HG03460 (cell line): ENCODE measurements around the gene SPHKAP.
"Not testable (repeated sequence)": the region's sequence is repeated elsewhere in the genome, so short reads cannot be mapped to it uniquely, and the experiment has no call there.

Experiments used
- ATAC-seq: cut with Tn5 transposase; IDR thresholded peaks from one replicate; pipeline ENCODE4 v1.9.1; 2021; ENCODE audit not compliant: unreplicated experiment

SPHKAP gene

DNA sequence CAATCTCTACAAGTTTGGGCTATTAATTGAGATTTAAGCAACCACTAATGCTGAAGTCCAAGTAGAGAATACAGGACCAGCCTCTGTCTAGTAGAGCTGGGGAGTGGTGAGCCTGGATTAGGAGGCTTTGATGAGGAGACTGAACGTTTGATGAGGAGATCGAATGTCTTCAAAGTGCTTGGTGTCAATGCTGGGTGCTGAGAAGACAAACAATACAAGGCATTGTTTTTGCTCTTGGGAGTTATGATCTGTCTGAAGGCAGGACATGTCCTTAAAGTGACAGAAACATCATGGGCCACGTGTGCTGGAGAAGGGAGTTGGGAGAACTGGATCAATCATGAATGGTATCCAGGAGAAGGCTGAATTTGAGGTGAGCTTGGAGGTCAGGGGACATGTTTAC, 143.6 kb downstream of the SPHKAP start:
- no peak for ATAC-seq

DNA sequence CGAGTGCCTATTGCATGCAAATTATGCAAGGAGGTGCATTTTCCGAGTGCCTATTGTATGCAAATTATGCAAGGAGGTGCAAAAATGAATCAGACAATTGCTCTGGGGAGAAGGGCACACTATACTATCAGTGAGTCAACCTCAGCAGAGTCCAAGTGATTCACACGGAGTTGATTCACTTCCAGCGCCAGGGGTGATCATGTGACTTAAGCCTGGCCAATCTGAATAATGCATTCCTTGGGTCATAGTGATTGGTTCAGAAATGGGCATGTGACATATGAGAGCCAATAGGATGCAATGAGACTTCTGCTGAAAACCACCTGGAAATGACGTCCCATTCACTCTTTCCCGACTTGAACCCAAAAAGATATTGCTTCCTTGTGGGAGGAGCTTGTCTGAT, 157.9 kb downstream of the SPHKAP start:
- ATAC-seq = no peak

DNA sequence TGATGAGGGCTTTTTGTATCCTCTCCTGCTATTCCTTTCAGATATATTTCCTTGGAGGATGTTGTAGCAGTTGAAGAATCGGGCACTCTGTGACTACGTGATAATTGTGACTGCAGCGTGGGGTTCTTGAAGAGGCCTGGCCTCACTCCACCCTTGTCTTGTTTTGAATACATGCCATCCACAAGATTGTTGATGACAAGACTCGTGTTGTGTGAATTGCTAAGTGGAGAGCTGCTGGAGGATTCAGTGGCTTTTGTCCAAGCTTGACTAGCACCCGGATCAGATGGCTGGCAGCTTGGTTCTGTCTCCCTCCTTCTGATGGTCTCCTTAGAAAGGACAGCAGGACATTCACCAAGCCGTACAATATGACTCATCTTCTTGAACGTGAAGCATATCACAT, 163.2 kb downstream of the SPHKAP start:
- no peak for ATAC-seq

DNA sequence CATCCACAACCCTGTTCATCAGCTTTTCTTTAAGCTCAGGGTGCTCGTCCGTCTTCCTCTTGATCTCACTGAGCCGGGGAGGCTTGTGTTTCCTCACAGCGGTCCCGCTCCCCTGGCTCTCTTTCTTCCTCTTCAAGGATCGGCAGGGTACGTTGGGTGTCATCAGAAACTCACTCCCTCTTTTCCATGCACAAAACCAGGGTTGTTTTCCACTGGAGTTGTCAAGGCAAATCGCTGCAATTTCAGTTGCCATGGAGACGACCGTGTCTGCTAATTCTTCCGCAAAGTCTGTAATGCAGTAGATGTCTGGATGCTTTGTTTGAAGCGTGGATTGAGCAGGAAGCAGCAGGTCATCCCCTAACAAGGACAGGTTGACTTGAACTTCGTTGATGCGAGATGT, 163.7 kb downstream of the SPHKAP start:
- no peak for ATAC-seq

DNA sequence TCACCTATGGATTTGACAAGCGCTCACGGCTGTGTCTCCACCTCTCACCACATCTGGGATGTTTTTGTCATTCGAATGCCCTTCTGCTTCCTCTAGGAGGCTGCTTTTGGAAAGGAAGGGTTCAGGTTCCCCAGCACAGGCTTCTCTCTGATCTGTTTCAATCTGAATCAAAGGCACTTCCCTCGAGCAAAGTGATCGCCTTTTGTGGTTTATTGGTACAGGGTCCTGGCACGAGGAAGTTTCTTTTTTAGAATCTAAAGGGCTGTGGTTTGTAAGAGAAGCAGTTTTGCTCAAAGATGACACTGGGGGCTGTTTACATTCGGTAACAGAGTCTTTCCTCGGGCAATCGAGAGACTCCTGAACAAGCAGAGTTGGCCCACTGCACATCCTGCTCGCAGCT, 165.1 kb downstream of the SPHKAP start:
- no peak for ATAC-seq

DNA sequence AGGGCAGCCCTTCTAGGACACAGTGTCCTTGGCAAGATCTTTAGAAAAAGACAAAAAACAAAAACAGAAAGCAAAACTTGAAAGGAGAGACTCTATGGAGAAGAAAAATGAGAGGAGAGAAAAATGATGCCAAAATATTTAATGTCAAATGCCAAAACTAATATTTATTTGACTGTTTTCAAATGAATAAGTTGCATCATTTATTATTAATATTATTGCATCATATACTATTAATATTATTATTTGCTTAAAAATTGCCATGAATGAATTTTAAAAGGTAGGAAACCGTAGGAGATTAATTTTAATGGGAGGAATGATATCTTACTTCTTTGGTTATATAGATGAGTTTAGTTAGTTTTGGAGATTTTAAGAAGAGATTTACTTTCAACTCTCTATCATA, 165.7 kb downstream of the SPHKAP start:
- no peak for ATAC-seq

DNA sequence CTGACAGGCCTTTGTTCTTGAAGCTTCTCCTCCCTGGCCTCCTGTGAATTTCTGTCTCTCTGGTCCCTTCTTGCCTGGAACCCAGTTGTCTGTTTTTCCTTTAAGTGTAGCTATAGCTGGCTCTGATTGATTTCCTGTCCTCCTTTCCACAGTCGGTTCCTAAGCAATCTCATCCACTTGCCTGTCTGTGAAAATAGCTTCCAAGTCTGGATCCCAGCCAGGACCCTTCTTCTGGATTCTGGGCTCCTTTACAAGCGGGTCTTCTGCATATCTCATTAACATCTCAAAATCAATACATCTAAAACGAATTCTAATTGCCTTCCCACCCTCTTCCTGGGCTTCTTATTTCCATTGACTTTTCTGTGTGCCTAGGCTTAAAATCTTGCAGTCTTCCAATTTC, 185.1 kb downstream of the SPHKAP start:
- ATAC-seq = no peak

DNA sequence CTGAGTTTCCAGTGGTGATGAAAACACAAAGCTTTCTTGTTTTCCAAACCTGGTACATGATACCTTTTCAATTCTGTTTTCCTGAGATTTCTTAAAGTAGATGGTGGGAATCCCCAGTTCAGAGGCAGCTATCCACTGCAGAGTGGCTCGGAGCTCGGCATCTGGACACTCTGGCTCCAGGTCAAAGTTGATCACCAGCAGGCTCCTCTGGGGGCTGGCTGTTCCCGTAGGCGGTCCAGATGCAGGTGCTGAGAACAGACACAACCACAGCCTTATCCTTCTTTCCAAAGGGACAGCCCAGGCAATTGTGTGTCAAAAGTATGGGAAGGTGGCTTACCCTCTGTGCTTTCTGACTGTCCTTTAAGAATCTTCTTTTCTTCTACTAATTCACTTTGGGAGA, 190.6 kb downstream of the SPHKAP start:
- no peak for ATAC-seq

DNA sequence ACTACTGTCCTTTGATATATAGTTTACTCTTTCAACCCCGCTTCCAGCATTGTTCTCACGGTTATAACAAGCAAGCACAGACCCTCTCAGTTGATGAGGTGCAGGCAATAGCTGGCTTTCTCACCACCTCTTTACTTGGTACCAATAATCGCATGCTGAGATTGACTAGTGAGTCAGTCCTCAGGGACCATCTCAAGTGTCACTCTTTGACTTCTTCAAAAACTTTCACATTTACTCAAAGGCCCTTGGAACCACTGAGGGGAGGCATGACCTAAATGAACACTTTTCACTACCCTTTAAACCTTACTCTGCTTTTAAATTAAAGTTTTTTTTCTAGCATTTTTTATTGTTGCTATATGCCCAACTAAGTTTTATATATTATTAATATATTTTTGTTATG, 208.2 kb downstream of the SPHKAP start:
- ATAC-seq = no peak

DNA sequence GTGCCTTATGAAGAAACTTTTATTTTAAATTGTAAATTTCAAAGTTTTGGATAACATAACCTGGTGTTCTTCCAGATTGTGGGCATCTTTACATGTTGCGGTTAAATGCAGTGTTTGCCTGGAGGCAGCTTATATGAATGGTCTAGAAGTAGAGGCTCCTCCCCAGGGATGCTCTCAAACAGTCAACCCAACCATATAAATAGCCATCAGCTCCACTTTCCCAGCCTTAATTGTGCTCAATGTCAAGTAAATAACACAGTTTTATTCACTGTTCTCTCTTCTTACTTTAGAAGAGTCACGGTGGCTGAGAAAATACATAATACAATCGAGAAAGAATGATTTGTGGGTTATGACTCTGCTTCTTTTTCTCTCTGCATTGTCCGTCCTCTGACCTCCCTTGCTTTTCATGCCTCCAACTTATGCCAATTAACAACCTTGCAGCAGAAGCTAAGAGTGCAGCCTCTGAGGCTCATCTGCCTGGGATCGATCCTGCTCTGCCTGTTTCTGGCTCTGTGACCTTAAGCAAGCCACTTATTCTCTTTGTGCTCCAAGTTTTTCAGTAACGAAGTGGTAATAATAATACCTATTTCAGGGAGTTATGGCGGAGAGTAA, 209.8 kb downstream of the SPHKAP start:
- no peak for ATAC-seq

DNA sequence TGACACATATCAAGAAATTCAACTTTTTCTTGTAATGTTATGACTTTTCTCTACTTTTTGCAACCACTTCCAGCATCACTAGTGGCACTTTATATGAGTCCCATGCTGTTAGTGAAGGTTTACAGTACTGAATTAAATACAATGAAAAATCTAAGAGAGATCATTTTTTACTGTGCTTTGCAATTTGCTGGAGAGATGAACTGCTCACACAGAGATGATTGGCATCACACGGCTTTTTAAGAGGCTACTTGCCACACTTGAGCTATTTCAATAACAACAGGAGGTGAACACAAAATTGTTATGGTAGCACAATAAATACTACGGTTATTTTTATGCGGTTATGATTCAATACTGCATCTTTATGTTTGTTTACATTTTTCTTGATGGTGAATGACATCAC, 221.2 kb downstream of the SPHKAP start:
- no peak for ATAC-seq

DNA sequence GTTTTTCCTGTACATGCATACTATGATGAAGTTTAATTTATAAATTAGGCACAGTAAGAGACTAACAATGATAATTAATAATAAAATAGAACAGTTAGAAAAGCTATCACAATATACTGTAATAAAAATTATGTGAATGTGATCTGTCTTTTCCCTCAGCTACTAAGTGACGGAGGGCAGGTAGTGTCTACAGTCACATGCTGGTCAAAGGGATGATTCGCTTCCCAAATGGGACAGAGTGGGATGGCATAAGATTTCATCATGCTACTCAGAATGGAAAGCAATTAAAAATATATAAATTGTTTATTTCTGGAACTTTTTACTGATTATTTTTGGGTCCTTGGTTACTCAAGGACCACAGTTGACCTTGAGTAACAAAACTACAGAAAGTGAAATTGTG, 238.5 kb downstream of the SPHKAP start:
- no peak for ATAC-seq

DNA sequence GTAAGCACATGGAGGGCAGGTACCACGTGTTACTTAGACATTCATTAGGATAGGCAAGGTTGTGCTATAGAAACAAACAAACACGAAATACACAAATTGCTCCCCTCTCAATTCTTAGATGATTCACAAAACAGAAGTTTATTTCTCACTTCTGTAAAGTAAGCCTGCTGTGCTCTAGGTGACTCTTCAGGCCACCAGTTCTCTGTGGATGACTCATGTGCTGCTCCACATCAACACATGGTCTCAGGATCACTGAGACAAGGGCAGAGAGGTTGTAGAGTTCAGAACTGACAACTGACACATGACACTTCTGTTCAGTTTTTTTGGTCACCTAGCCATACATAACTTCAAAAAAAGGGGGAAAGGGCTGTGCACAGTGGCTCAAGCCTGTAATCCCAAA, 239.5 kb downstream of the SPHKAP start:
- ATAC-seq = no peak

DNA sequence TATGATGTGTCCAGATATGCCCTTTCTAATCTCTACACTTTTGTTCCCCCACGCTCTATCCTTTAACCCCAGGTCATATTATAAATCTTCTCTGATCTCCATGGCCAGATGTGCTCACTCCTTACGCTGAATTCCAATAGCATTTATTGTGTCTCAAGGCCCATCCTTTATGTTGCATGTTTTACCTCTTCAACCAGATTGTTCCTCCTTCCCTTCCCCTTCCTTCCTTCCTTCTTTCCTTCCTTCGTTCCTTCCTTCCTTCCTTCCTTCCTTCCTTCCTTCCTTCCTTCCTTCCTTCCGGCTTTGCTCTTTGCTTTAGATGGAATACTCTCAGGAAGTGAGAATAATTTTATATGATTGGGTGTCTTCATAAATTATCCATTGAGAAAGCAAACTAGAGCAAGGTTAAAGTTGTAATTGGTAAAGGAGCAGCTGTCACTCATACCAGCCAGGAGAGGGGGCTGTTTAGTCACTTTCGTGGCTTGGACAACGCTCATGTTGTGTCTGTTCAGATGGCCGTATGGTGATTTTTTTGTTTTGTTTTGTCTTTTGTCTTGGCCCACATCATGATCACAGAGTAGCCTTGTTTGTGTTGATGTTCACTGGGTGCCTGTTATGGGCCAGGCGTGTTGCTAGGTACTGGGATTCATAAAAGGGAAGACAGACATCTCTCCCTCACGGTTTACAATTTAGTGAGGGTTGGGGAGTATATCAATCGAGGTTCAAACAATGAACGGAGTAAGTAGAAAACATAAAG, 242.0 kb downstream of the SPHKAP start:
- no peak for ATAC-seq

DNA sequence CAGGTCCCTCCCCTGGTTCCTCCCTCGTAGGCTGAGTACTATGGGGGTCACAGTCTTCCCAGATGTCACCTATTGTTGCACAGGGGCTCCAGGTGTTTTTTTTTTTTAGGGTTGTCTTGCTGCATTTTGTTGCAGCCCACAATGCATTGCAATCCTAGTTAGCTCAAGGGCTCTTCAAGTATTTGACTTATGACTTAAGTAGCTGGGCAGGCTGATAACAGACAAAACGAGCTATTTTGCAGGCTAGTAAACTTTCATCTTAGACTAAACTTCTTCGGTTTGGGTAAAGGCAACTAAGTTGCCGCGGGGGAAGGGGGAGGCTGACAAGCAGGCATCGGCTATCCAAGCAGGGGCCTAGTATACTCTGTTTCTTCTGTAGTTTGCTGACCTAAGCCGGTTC, 245.2 kb downstream of the SPHKAP start:
- not testable (repeated sequence) for ATAC-seq

DNA sequence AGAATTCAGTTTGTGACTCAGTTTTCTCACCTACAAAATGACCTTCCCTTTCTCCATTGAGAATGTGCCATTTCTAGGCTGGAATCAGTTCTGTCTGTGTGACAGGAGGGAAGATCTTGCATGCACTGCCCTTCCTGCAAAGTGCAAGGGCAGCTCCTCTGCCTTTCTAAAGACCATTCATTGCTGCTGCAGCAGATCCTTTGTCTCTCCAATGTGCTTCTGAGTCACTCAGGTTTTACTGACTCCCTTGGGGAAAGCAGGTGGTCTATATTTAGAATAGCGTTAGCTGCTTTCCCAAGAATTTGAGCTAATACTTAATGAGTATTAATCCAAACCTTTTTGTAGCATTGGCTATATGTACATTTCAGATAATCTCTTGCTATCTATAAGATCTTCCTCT, 247.6 kb downstream of the SPHKAP start:
- ATAC-seq = no peak

DNA sequence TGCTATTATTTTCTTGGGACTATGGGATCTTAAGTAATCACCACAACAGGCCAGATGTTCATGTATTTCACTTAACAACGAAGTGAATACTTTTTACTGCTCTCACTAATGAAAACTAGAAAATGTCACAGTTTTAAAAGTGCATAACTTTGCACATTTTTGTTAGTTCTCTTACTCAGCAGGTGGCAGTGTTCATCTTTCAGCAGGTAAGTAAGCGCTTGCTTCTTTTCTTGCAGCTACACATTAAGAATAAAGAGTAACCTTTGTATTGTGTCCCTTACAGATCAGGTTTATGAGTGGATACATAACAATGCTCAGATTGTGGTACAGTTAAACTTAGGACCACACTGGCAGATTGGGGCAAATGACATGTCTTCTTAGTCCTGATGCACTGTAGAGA, 249.1 kb downstream of the SPHKAP start:
- no peak for ATAC-seq

DNA sequence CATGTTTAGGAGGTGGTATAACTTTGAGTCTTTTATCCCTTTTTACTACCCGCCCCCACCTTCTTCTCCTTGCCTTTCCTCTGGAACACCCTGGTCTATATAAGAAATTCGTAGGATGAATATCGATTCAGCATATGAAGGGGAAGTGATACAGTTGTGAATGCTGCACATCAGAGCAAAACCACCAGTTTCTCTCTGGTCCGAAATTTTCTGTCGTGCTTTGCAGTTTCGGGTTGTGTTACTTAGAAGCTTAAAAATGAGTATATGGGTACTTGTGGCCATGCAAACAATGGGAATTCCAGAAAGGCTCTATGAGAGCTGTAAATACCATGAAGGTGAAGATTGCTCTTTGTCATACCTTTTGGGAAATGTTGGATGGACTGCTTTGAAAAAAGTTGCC, 249.5 kb downstream of the SPHKAP start:
- no peak for ATAC-seq
